ENCODE data around the gene PRKG2.
A peak's percentile ranks its signal among the peaks of the same experiment; 100 is the strongest.

PRKG2 gene

DNA sequence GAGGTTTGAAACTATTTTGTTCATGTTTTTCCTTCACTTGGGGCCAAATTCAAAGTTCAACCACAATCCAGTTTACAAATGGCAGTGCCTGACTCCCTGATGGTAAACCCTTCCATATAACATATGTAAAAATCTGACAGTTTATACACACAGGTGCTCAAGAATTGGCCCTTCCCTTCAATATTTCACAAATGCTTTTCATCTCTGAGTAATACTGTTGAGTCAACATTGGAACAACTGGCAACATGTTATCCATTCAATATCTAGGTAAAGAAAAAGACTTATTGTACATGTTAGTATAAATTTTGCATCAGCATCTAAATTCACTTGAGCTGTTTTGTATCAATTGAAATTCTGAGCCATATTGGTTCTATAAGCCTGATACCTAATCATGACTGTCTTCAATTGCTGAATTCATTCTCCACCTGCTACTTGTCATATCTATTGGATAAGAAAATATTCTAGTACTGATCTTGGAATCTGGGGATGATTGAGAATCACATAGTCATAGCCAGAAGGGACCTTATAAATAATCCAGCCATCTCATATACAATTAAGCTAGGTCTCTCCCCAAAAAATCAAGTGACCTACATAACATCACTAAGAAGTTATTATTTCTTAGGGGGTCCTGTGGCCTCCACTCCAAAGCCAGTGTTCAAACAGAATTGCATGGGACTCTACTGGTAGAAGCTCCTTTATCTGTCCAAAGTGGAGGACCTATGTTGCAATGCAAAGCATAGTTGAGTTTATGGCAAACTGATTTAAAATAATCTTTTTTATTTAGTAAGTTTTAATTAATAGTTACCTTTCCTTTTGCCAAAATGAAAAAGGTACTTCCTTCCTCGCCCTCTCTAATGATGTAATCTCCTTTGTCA is 61.9 kb downstream of the PRKG2 start:
- H3K36me3 ChIP-seq (ENCODE audit: control insufficient read depth in 1 of 2, insufficient read depth in 2 of 2, low read length in 2 of 2): no peaks in the 10 kb centered on the region
- H3K27me3 ChIP-seq (ENCODE audit: low read depth, low read length): no peaks in the 10 kb centered on the region
- peaks cover 0 to 3% of the 10 kb centered on the region in 2 donors for H3K4me1 ChIP-seq (ENCODE audit: control insufficient read depth in 1 of 2, insufficient read depth in 2 of 2, low read length in 2 of 2)
- peak overlapping the region in 1 of 2 donors; percentile 47 for H3K4me3 ChIP-seq (ENCODE audit: low read depth in 1 of 2, low read length in 2 of 2)
- H3K9me3 ChIP-seq (ENCODE audit: control insufficient read depth in 1 of 2, low read length in 2 of 2): no peaks in the 10 kb centered on the region
- H3K27ac ChIP-seq (ENCODE audit: low read length): no peak overlapping the region

DNA sequence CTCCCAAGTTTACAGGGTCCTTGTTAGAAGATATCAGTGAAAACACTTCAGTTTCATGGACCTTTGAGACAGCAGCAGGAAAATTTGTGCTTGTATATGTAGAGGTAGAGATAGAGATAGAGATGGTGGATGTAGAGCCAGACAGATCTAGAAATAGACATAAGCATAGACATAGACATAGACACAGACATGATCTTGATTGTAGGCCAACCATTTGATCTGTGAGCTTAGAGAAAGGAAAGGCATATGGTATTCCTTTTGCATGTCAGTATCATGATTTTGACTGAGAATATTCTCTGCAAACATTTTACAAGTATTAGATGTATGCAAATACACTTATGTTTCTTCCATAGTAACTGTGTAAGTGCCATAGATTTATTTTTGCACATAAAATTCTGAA is 65.0 kb downstream of the PRKG2 start:
- no peaks in the 10 kb centered on the region for H3K27me3 ChIP-seq (ENCODE audit: low read depth, low read length)
- no peaks in the 10 kb centered on the region for H3K9me3 ChIP-seq (ENCODE audit: control insufficient read depth in 1 of 2, low read length in 2 of 2)
- H3K27ac ChIP-seq (ENCODE audit: low read length): no peak overlapping the region
- peaks cover 0 to 3% of the 10 kb centered on the region in 2 donors for H3K4me1 ChIP-seq (ENCODE audit: control insufficient read depth in 1 of 2, insufficient read depth in 2 of 2, low read length in 2 of 2)
- H3K4me3 ChIP-seq (ENCODE audit: low read depth in 1 of 2, low read length in 2 of 2): no peak overlapping the region
- no peaks in the 10 kb centered on the region for H3K36me3 ChIP-seq (ENCODE audit: control insufficient read depth in 1 of 2, insufficient read depth in 2 of 2, low read length in 2 of 2)

DNA sequence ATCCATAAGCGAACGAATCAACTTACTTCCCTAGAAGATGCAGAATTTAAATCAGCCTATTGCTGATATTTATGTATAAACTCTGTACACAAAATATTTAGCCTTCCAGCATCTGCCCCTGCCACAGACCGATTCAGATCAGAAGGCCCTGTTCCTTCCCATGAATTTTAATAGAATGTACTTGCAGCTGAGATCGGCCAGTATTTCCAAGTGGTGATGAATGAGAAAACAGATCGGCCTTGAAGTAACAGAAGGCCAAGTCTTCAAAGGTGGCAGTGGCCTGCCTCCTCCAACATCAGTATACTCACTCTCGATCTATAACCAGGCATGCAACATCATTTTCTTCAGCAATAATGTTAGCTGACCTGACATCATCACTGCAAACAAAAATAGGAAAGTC is 66.4 kb downstream of the PRKG2 start:
- Histone ChIP-seq H3K27me3 (ENCODE audit: low read depth, low read length) (no peaks in the 10 kb centered on the region), H3K9me3 (ENCODE audit: control insufficient read depth in 1 of 2, low read length in 2 of 2) (no peaks in the 10 kb centered on the region), H3K27ac (ENCODE audit: low read length) (no peak overlapping the region), H3K4me1 (ENCODE audit: control insufficient read depth in 1 of 2, insufficient read depth in 2 of 2, low read length in 2 of 2) (peaks cover 0 to 3% of the 10 kb centered on the region in 2 donors), H3K4me3 (ENCODE audit: low read depth in 1 of 2, low read length in 2 of 2) (no peak overlapping the region), H3K36me3 (ENCODE audit: control insufficient read depth in 1 of 2, insufficient read depth in 2 of 2, low read length in 2 of 2) (no peaks in the 10 kb centered on the region)

- Histone ChIP-seq H3K9me3 (ENCODE audit: control insufficient read depth in 1 of 2, low read length in 2 of 2) (no peaks in the 10 kb centered on the region), H3K4me1 (ENCODE audit: control insufficient read depth in 1 of 2, insufficient read depth in 2 of 2, low read length in 2 of 2) (peaks cover 0 to 3% of the 10 kb centered on the region in 2 donors), H3K36me3 (ENCODE audit: control insufficient read depth in 1 of 2, insufficient read depth in 2 of 2, low read length in 2 of 2) (no peaks in the 10 kb centered on the region), H3K27ac (ENCODE audit: low read length) (no peak overlapping the region), H3K4me3 (ENCODE audit: low read depth in 1 of 2, low read length in 2 of 2) (no peak overlapping the region), H3K27me3 (ENCODE audit: low read depth, low read length) (no peaks in the 10 kb centered on the region)
Measured at GRCh38 chr4:81146466-81146865, 68.6 kb downstream of the PRKG2 start.

- Histone ChIP-seq H3K36me3 (ENCODE audit: control insufficient read depth in 1 of 2, insufficient read depth in 2 of 2, low read length in 2 of 2) (no peaks in the 10 kb centered on the region), H3K9me3 (ENCODE audit: control insufficient read depth in 1 of 2, low read length in 2 of 2) (no peaks in the 10 kb centered on the region), H3K4me3 (ENCODE audit: low read depth in 1 of 2, low read length in 2 of 2) (no peak overlapping the region), H3K4me1 (ENCODE audit: control insufficient read depth in 1 of 2, insufficient read depth in 2 of 2, low read length in 2 of 2) (no peaks in the 10 kb centered on the region), H3K27ac (ENCODE audit: low read length) (no peak overlapping the region), H3K27me3 (ENCODE audit: low read depth, low read length) (no peaks in the 10 kb centered on the region)
Measured at GRCh38 chr4:81143183-81143582, 71.8 kb downstream of the PRKG2 start.

GRCh38 chr4:81142744-81143143 is 72.3 kb downstream of the PRKG2 start:
- no peak overlapping the region for H3K4me3 ChIP-seq (ENCODE audit: low read depth in 1 of 2, low read length in 2 of 2)
- H3K4me1 ChIP-seq (ENCODE audit: control insufficient read depth in 1 of 2, insufficient read depth in 2 of 2, low read length in 2 of 2): no peaks in the 10 kb centered on the region
- no peaks in the 10 kb centered on the region for H3K36me3 ChIP-seq (ENCODE audit: control insufficient read depth in 1 of 2, insufficient read depth in 2 of 2, low read length in 2 of 2)
- H3K27ac ChIP-seq (ENCODE audit: low read length): no peak overlapping the region
- no peaks in the 10 kb centered on the region for H3K27me3 ChIP-seq (ENCODE audit: low read depth, low read length)
- H3K9me3 ChIP-seq (ENCODE audit: control insufficient read depth in 1 of 2, low read length in 2 of 2): no peaks in the 10 kb centered on the region

GRCh38 chr4:81137894-81138293 is 77.1 kb downstream of the PRKG2 start:
- no peaks in the 10 kb centered on the region for H3K9me3 ChIP-seq (ENCODE audit: control insufficient read depth in 1 of 2, low read length in 2 of 2)
- H3K4me3 ChIP-seq (ENCODE audit: low read depth in 1 of 2, low read length in 2 of 2): no peak overlapping the region
- no peaks in the 10 kb centered on the region for H3K36me3 ChIP-seq (ENCODE audit: control insufficient read depth in 1 of 2, insufficient read depth in 2 of 2, low read length in 2 of 2)
- H3K27me3 ChIP-seq (ENCODE audit: low read depth, low read length): no peaks in the 10 kb centered on the region
- H3K4me1 ChIP-seq (ENCODE audit: control insufficient read depth in 1 of 2, insufficient read depth in 2 of 2, low read length in 2 of 2): no peaks in the 10 kb centered on the region
- H3K27ac ChIP-seq (ENCODE audit: low read length): no peak overlapping the region

- H3K27ac ChIP-seq (ENCODE audit: low read length): no peak overlapping the region
- H3K9me3 ChIP-seq (ENCODE audit: control insufficient read depth in 1 of 2, low read length in 2 of 2): no peaks in the 10 kb centered on the region
- H3K4me3 ChIP-seq (ENCODE audit: low read depth in 1 of 2, low read length in 2 of 2): no peak overlapping the region
- H3K27me3 ChIP-seq (ENCODE audit: low read depth, low read length): no peaks in the 10 kb centered on the region
- H3K36me3 ChIP-seq (ENCODE audit: control insufficient read depth in 1 of 2, insufficient read depth in 2 of 2, low read length in 2 of 2): peaks cover 0 to 2% of the 10 kb centered on the region in 2 donors
- no peaks in the 10 kb centered on the region for H3K4me1 ChIP-seq (ENCODE audit: control insufficient read depth in 1 of 2, insufficient read depth in 2 of 2, low read length in 2 of 2)
Measured at GRCh38 chr4:81137446-81137845, 77.6 kb downstream of the PRKG2 start.

GRCh38 chr4:81136161-81136905 is 78.7 kb downstream of the PRKG2 start:
- Histone ChIP-seq H3K36me3 (ENCODE audit: control insufficient read depth in 1 of 2, insufficient read depth in 2 of 2, low read length in 2 of 2) (peaks cover 0 to 4% of the 10 kb centered on the region in 2 donors), H3K9me3 (ENCODE audit: control insufficient read depth in 1 of 2, low read length in 2 of 2) (no peaks in the 10 kb centered on the region), H3K27me3 (ENCODE audit: low read depth, low read length) (no peaks in the 10 kb centered on the region), H3K27ac (ENCODE audit: low read length) (peak overlapping the region; percentile 57), H3K4me1 (ENCODE audit: control insufficient read depth in 1 of 2, insufficient read depth in 2 of 2, low read length in 2 of 2) (no peaks in the 10 kb centered on the region), H3K4me3 (ENCODE audit: low read depth in 1 of 2, low read length in 2 of 2) (no peak overlapping the region)

- no peaks in the 10 kb centered on the region for H3K4me1 ChIP-seq (ENCODE audit: control insufficient read depth in 1 of 2, insufficient read depth in 2 of 2, low read length in 2 of 2)
- H3K9me3 ChIP-seq (ENCODE audit: control insufficient read depth in 1 of 2, low read length in 2 of 2): no peaks in the 10 kb centered on the region
- H3K27ac ChIP-seq (ENCODE audit: low read length): no peak overlapping the region
- H3K27me3 ChIP-seq (ENCODE audit: low read depth, low read length): no peaks in the 10 kb centered on the region
- H3K36me3 ChIP-seq (ENCODE audit: control insufficient read depth in 1 of 2, insufficient read depth in 2 of 2, low read length in 2 of 2): peaks cover 0 to 4% of the 10 kb centered on the region in 2 donors
- H3K4me3 ChIP-seq (ENCODE audit: low read depth in 1 of 2, low read length in 2 of 2): no peak overlapping the region
Measured at GRCh38 chr4:81135501-81135900, 79.5 kb downstream of the PRKG2 start.

DNA sequence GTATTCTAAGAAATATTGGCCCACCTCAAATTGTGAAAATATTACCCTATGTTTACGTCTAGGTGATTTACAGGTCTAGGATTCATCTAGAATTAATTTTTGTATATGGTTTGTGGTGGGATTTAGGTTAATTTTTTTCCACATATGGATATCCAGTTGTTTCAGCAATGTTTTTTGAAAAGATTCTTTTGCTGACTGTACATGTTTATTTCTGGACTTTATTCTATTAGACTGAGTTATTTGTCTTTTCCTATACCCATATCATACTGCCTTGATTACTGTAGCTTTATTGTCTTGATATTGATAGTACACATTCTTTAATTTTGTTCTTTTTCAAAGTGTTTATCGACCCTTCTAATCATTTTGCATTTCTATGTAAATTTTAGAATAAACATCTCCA is 83.5 kb downstream of the PRKG2 start:
- H3K9me3 ChIP-seq (ENCODE audit: control insufficient read depth in 1 of 2, low read length in 2 of 2): no peaks in the 10 kb centered on the region
- no peak overlapping the region for H3K4me3 ChIP-seq (ENCODE audit: low read depth in 1 of 2, low read length in 2 of 2)
- H3K27ac ChIP-seq (ENCODE audit: low read length): no peak overlapping the region
- H3K27me3 ChIP-seq (ENCODE audit: low read depth, low read length): no peaks in the 10 kb centered on the region
- H3K4me1 ChIP-seq (ENCODE audit: control insufficient read depth in 1 of 2, insufficient read depth in 2 of 2, low read length in 2 of 2): no peaks in the 10 kb centered on the region
- peaks cover 0 to 4% of the 10 kb centered on the region in 2 donors for H3K36me3 ChIP-seq (ENCODE audit: control insufficient read depth in 1 of 2, insufficient read depth in 2 of 2, low read length in 2 of 2)
